HEK293 (cell line): ENCODE results near the gene HPCAL1.
A peak's percentile ranks its signal among the peaks of the same experiment; 100 is the strongest.

Experiments
- CTCF ChIA-PET: fragments of 350-600 bp; formaldehyde crosslinking; extraction: SDS; loops from one replicate; lab custom pipeline; 2021; ENCODE audit warnings: antibody characterized with exemption; lab: Yijun Ruan, JAX
- POLR2A ChIA-PET: fragments of 300-600 bp; formaldehyde crosslinking; extraction: SDS; loops from one replicate; lab custom pipeline; 2020; ENCODE audit warnings: antibody characterized with exemption, inconsistent platforms; lab: Yijun Ruan, JAX
- H3K27ac ChIP-seq: fragments of 200-500 bp; sonication (Bioruptor generic); 2 replicates; pipeline ENCODE4 v1.5.1; 2014; ENCODE audit warnings: low read depth, low read length, control low read depth, inconsistent platforms; ENCODE audit errors: extremely low read depth
- H3K36me3 ChIP-seq, 2 experiments: fragments of 200-500 bp in 1 of 2; sonication (Bioruptor generic) in 1 of 2; 1 replicate in 1 of 2; 2 replicates in 1 of 2; pipeline ENCODE4 v1.5.1; 2014 to 2017; ENCODE audit warnings: inconsistent platforms in 2 of 2, low read length in 2 of 2; ENCODE audit not compliant: control insufficient read depth in 2 of 2, insufficient read depth in 1 of 2
- H3K4me1 ChIP-seq: fragments of 200-500 bp; sonication (Bioruptor generic); 2 replicates; pipeline ENCODE4 v1.5.1; 2014; ENCODE audit warnings: mild to moderate bottlenecking, low read length, inconsistent platforms; ENCODE audit not compliant: control insufficient read depth, insufficient read depth
- H3K4me3 ChIP-seq: 2 replicates; pipeline ENCODE4 v1.5.1; 2011; ENCODE audit warnings: low read depth, mild to moderate bottlenecking, control low read depth, low read length, moderate library complexity
- H3K9me3 ChIP-seq: fragments of 200-500 bp; sonication (Bioruptor generic); 2 replicates; pipeline ENCODE4 v1.5.1; 2014; ENCODE audit warnings: low read depth, low read length, inconsistent platforms; ENCODE audit not compliant: control insufficient read depth, insufficient read depth
- MEIS1 ChIP-seq: sonication (generic); formaldehyde crosslinking; IDR thresholded peaks from 2 replicates; pipeline ENCODE4 v1.8.1; 2022; ENCODE audit warnings: missing genetic modification reagents, mild to moderate bottlenecking, borderline replicate concordance
- MYNN ChIP-seq: fragments of 450-650 bp; formaldehyde crosslinking; IDR thresholded peaks from 2 replicates; pipeline ENCODE4 v1.5.1; 2016; ENCODE audit warnings: missing biosample characterization, missing genetic modification characterization, borderline replicate concordance
- SP7 ChIP-seq: fragments of 450-650 bp; formaldehyde crosslinking; IDR thresholded peaks from 2 replicates; pipeline ENCODE4 v1.5.1; 2016; ENCODE audit warnings: missing biosample characterization, missing genetic modification characterization
- ZBTB26 ChIP-seq: fragments of 450-650 bp; formaldehyde crosslinking; optimal IDR thresholded peaks from 2 replicates; pipeline ENCODE3; 2016; ENCODE audit warnings: missing biosample characterization, mild to moderate bottlenecking, missing genetic modification characterization
- ZFP3 ChIP-seq: fragments of 450-650 bp; formaldehyde crosslinking; IDR thresholded peaks from 2 replicates; pipeline ENCODE4 v1.5.1; 2016; ENCODE audit warnings: low read depth, missing biosample characterization, missing genetic modification characterization
- ZNF221 ChIP-seq: fragments of 450-650 bp; formaldehyde crosslinking; IDR thresholded peaks from 2 replicates; pipeline ENCODE4 v1.5.1; 2017; ENCODE audit warnings: missing biosample characterization, missing genetic modification characterization, borderline replicate concordance
- ZNF404 ChIP-seq: fragments of 450-650 bp; formaldehyde crosslinking; IDR thresholded peaks from 2 replicates; pipeline ENCODE4 v1.5.1; 2017; ENCODE audit warnings: missing biosample characterization, missing genetic modification characterization
- ZNF549 ChIP-seq: fragments of 450-650 bp; IDR thresholded peaks from 2 replicates; pipeline ENCODE4 v1.5.1; 2018; ENCODE audit warnings: missing biosample characterization, missing genetic modification characterization, mild to moderate bottlenecking, inconsistent platforms, moderate library complexity
- ZNF555 ChIP-seq: fragments of 450-650 bp; formaldehyde crosslinking; conservative IDR thresholded peaks from 2 replicates; pipeline ENCODE4 v1.5.1; 2017; ENCODE audit warnings: missing biosample characterization, mild to moderate bottlenecking, missing genetic modification characterization, inconsistent platforms
- ZNF561 ChIP-seq: fragments of 450-650 bp; IDR thresholded peaks from 2 replicates; pipeline ENCODE4 v1.5.1; 2018; ENCODE audit warnings: missing biosample characterization, missing genetic modification characterization, borderline replicate concordance
- ZNF624 ChIP-seq: fragments of 450-650 bp; formaldehyde crosslinking; IDR thresholded peaks from 2 replicates; pipeline ENCODE4 v1.5.1; 2017; ENCODE audit warnings: missing biosample characterization, missing genetic modification characterization
- ZSCAN4 ChIP-seq: fragments of 450-650 bp; formaldehyde crosslinking; IDR thresholded peaks from 2 replicates; pipeline ENCODE4 v1.5.1; 2017; ENCODE audit warnings: missing biosample characterization, missing genetic modification characterization
- TF ChIP-seq, protein P1 (sequence below): fragments of 450-650 bp; formaldehyde crosslinking; IDR thresholded peaks from 2 replicates; pipeline ENCODE4 v1.5.1; 2016; ENCODE audit warnings: missing biosample characterization, missing genetic modification characterization
- TF ChIP-seq, protein P2 (sequence below): fragments of 450-650 bp; formaldehyde crosslinking; IDR thresholded peaks from 2 replicates; pipeline ENCODE4 v1.5.1; 2016; ENCODE audit warnings: missing biosample characterization, missing genetic modification characterization
- TF ChIP-seq, protein P3 (sequence below): fragments of 450-650 bp; formaldehyde crosslinking; IDR thresholded peaks from 2 replicates; pipeline ENCODE4 v1.5.1; 2017; ENCODE audit warnings: missing biosample characterization, missing genetic modification characterization
- TF ChIP-seq, protein P4 (sequence below): fragments of 450-650 bp; formaldehyde crosslinking; IDR thresholded peaks from 2 replicates; pipeline ENCODE4 v1.5.1; 2016; ENCODE audit warnings: missing biosample characterization, missing genetic modification characterization, low read depth

The HPCAL1 gene

DNA sequence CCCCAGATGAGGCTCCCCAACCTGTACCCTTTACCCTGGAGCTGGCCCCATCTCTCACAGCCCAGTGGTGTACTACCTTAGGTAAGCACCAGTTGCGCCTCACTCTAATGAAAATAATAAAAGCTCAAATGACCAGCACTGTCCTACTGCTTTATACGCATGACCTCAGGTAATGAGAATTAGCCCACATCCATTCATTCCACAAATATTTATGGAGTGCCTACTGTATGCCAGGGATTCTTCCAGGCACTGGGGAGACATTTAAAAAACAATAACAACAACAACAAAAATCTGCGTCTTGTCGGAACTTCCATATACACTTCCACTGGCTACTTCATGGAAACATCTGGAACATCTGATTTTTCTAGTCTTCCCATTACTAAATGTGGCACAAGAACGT, 20.8 kb downstream of the HPCAL1 start:
- Histone ChIP-seq H3K36me3 (no peaks in the 10 kb centered on the region), H3K27ac (no peak overlapping the region), H3K4me1 (peaks cover 7% of the 10 kb centered on the region), H3K4me3 (no peak overlapping the region), H3K9me3 (no peaks in the 10 kb centered on the region)
- TF ChIP-seq, protein P1, sequence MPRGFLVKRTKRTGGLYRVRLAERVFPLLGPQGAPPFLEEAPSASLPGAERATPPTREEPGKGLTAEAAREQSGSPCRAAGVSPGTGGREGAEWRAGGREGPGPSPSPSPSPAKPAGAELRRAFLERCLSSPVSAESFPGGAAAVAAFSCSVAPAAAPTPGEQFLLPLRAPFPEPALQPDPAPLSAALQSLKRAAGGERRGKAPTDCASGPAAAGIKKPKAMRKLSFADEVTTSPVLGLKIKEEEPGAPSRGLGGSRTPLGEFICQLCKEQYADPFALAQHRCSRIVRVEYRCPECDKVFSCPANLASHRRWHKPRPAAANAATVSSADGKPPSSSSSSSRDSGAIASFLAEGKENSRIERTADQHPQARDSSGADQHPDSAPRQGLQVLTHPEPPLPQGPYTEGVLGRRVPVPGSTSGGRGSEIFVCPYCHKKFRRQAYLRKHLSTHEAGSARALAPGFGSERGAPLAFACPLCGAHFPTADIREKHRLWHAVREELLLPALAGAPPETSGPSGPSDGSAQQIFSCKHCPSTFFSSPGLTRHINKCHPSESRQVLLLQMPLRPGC (tag by site-specific recombination), result no peak
- TF ChIP-seq ZBTB26, result no peak
- no peak for TF ChIP-seq SP7 (tag by site-specific recombination)
- no peak for TF ChIP-seq ZNF624 (tag by site-specific recombination)
- TF ChIP-seq, protein P2, sequence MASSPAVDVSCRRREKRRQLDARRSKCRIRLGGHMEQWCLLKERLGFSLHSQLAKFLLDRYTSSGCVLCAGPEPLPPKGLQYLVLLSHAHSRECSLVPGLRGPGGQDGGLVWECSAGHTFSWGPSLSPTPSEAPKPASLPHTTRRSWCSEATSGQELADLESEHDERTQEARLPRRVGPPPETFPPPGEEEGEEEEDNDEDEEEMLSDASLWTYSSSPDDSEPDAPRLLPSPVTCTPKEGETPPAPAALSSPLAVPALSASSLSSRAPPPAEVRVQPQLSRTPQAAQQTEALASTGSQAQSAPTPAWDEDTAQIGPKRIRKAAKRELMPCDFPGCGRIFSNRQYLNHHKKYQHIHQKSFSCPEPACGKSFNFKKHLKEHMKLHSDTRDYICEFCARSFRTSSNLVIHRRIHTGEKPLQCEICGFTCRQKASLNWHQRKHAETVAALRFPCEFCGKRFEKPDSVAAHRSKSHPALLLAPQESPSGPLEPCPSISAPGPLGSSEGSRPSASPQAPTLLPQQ (tag by site-specific recombination), result no peak
- no peak for TF ChIP-seq ZSCAN4 (tag by site-specific recombination)
- no peak for TF ChIP-seq ZNF561
- no peak for TF ChIP-seq ZFP3 (tag by site-specific recombination)
- TF ChIP-seq MEIS1 (CRISPR knock-in tag), result no peak
- TF ChIP-seq ZNF404 (tag by site-specific recombination), result no peak
- TF ChIP-seq ZNF555 (tag by site-specific recombination), result no peak
- no peak for TF ChIP-seq ZNF549
- TF ChIP-seq, protein P3, sequence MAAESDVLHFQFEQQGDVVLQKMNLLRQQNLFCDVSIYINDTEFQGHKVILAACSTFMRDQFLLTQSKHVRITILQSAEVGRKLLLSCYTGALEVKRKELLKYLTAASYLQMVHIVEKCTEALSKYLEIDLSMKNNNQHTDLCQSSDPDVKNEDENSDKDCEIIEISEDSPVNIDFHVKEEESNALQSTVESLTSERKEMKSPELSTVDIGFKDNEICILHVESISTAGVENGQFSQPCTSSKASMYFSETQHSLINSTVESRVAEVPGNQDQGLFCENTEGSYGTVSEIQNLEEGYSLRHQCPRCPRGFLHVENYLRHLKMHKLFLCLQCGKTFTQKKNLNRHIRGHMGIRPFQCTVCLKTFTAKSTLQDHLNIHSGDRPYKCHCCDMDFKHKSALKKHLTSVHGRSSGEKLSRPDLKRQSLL (tag by site-specific recombination), result no peak
- POLR2A ChIA-PET, result no interaction called here
- CTCF ChIA-PET, result interaction anchor here (0.6 kb wide), 1 partner anchor 112 kb away, joined by 3 read pairs; no protein-coding TSS in a partner anchor

DNA sequence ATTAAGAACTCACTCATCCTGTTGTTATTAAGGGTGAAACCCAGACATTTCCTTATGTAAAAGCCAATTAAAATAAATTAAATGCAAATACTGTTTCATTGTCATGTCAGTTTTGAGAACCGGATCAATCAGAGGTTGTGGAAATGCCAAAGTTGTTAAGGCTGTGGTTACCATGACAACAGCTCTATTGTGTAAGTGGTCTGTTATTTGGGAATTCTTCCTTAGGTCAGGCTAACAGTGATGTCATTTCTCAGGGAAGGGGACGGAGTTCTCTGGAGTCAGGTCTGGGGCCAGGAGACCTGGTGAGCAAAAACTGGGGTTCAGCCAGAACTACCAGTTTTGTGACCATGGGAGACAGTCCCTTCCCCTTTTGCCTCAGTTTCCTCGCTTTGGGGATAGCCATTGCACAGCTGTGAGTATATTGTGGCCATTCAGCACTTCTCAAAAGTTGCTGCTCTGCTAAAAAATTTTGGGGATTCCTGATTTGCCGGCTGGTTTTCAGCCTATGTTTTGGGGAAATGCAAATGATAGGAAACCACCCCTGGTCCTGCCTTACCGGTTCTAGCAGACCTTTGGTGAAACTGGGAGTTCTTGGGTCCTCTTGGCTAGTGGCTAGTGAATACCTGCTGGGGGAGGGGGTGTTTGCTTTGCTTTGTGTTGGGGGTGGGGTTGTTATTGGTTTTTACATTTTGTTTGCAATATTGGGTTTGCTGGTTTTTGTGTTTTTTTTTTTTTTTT, 21.6 kb downstream of the HPCAL1 start:
- TF ChIP-seq ZNF221 (tag by site-specific recombination), result no peak
- TF ChIP-seq, protein P4, sequence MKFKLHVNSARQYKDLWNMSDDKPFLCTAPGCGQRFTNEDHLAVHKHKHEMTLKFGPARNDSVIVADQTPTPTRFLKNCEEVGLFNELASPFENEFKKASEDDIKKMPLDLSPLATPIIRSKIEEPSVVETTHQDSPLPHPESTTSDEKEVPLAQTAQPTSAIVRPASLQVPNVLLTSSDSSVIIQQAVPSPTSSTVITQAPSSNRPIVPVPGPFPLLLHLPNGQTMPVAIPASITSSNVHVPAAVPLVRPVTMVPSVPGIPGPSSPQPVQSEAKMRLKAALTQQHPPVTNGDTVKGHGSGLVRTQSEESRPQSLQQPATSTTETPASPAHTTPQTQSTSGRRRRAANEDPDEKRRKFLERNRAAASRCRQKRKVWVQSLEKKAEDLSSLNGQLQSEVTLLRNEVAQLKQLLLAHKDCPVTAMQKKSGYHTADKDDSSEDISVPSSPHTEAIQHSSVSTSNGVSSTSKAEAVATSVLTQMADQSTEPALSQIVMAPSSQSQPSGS (tag by site-specific recombination), result 0 out of 2 replicates have a peak, but pooled peaks have one; percentile 15
- 0 out of 2 replicates have a peak, but pooled peaks have one; percentile 21 for TF ChIP-seq MYNN (tag by site-specific recombination)
- TF ChIP-seq, all 188 proteins: peak for 2
- H3K9me3 ChIP-seq, result no peaks in the 10 kb centered on the region
- H3K27ac ChIP-seq, result no peak overlapping the region
- CTCF ChIA-PET, result interaction anchor here (0.6 kb wide), 1 partner anchor 112 kb away, joined by 3 read pairs; no protein-coding TSS in a partner anchor
- H3K36me3 ChIP-seq, result no peaks in the 10 kb centered on the region
- POLR2A ChIA-PET, result no interaction called here
- peaks cover 7% of the 10 kb centered on the region for H3K4me1 ChIP-seq
- no peak overlapping the region for H3K4me3 ChIP-seq
